OCI-LY3 (cell line): ENCODE measurements around the gene KLHL1.

Experiments
- EZH2phosphoT487 ChIP-seq: fragments of 200-600 bp; shearing (Covaris generic); IDR thresholded peaks from 2 replicates; pipeline ENCODE4 v1.6.1; 2018; ENCODE audit warnings: antibody characterized with exemption, mixed run types, low read depth
- TF ChIP-seq, protein P1 (sequence below): fragments of 200-600, 300-600 bp; sonication (generic); IDR thresholded peaks from 2 replicates; pipeline ENCODE4 v1.5.1; 2014; ENCODE audit warnings: antibody characterized with exemption, low read length, low read depth

DNA sequence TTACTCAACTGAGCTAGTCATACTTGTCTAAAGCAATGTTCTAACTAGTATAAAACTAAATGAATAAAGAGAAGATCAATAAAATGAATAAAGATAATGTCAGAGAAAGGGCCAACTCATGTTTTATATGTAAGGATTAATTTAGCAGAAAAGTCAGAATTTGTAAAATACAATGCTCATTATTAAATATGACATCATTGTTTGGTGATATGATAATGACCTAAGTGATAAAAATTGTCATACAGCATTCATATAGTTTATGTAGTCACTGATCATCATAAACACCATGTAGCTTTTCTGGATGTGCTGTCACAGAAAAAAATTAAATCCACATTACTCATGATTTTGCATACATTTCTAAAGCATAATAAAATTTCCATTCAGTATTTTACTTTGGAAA, 3.8 kb downstream of the KLHL1 start:
- TF ChIP-seq, protein P1, sequence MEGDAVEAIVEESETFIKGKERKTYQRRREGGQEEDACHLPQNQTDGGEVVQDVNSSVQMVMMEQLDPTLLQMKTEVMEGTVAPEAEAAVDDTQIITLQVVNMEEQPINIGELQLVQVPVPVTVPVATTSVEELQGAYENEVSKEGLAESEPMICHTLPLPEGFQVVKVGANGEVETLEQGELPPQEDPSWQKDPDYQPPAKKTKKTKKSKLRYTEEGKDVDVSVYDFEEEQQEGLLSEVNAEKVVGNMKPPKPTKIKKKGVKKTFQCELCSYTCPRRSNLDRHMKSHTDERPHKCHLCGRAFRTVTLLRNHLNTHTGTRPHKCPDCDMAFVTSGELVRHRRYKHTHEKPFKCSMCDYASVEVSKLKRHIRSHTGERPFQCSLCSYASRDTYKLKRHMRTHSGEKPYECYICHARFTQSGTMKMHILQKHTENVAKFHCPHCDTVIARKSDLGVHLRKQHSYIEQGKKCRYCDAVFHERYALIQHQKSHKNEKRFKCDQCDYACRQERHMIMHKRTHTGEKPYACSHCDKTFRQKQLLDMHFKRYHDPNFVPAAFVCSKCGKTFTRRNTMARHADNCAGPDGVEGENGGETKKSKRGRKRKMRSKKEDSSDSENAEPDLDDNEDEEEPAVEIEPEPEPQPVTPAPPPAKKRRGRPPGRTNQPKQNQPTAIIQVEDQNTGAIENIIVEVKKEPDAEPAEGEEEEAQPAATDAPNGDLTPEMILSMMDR: no peak
- no peak for TF ChIP-seq EZH2phosphoT487
